ENCODE measurements around the gene FAM20B. TPM values are rescaled to one million over a fixed set of nuclear protein-coding genes. Genes with fewer than 3 reads are reported as not detected.

The FAM20B gene
- total and polyA plus RNA-seq, 2 experiments from 2014 or later = 5.3 to 22.5 TPM

- Histone ChIP-seq H3F3A (replicated peaks; ENCODE audit: low read depth) (no peaks in the 10 kb centered on the region), H3K27ac (ENCODE audit: low read depth) (no peak overlapping the region), H4K20me1 (replicated peaks; ENCODE audit: insufficient read depth) (no peaks in the 10 kb centered on the region), H3K9me2 (ENCODE audit: insufficient read depth) (no peaks in the 10 kb centered on the region), H2AFZ (no peak overlapping the region), H3K27me3 (ENCODE audit: insufficient read depth) (no peaks in the 10 kb centered on the region), H3K36me3 (ENCODE audit: insufficient read depth) (no peaks in the 10 kb centered on the region), H3K4me2 (no peak overlapping the region), H3K4me1 (ENCODE audit: insufficient read depth) (peaks cover 7% of the 10 kb centered on the region; the same call in 1 of the 2 replicates), H3K4me3 (no peak overlapping the region), H3K79me2 (replicated peaks; ENCODE audit: insufficient read depth) (peaks cover 51% of the 10 kb centered on the region)
- H3K4me1 Mint-ChIP-seq = peaks cover 11% of the 10 kb centered on the region
- H3K27me3 Mint-ChIP-seq (ENCODE audit: insufficient read depth, low read depth, poor library complexity) = peaks cover 7% of the 10 kb centered on the region
- H3K27ac Mint-ChIP-seq = no peak overlapping the region
- DNase-seq (ENCODE audit: low spot score) (no peak), ATAC-seq (no peak)
- TF ChIP-seq ZNF462 (CRISPR knock-in tag; IDR thresholded peaks at IDR 0.05) (no peak), CREB1 (CRISPR knock-in tag; IDR thresholded peaks at IDR 0.05; ENCODE audit: low read depth) (no peak), EZH2 (IDR thresholded peaks at IDR 0.05; ENCODE audit: low read depth, unreplicated experiment) (no peak), REST (IDR thresholded peaks at IDR 0.05; ENCODE audit: unreplicated experiment) (no peak)
- peaks cover 34% of the 10 kb centered on the region; the same call in 2 of the 3 replicates for H3K36me3 Mint-ChIP-seq (ENCODE audit: low read depth)
- H3K4me3 Mint-ChIP-seq = no peak overlapping the region
- peaks cover 21% of the 10 kb centered on the region for H3K9me3 Mint-ChIP-seq
These were observed 17.0 kb downstream of the FAM20B start for GRCh38 chr1:179042700-179043099.

All from GM23338 (cell line).